Transverse colon (tissue), 4 donors: ENCODE data around the gene ACSF3. TPM values are rescaled to one million over a fixed set of nuclear protein-coding genes. Genes with fewer than 3 reads are reported as not detected.

Source experiments
- DNase-seq: peaks from one replicate; pipeline ENCODE4 v3.0.0-alpha.2; 2019
- H3K27ac ChIP-seq, 4 donors: fragments of 200-600 bp; sonication (generic); 2 replicates each; pipeline ENCODE4 v1.5.1; 2016 to 2018; ENCODE audit warnings: inconsistent platforms in 4 of 4
- H3K27me3 ChIP-seq: fragments of 200-600 bp; sonication (generic); 2 replicates; pipeline ENCODE4 v1.5.1; 2017; ENCODE audit warnings: inconsistent platforms
- H3K36me3 ChIP-seq, 4 donors: fragments of 200-600 bp; sonication (generic); 2 replicates each; pipeline ENCODE4 v1.5.1; 2017 to 2019; ENCODE audit warnings: inconsistent platforms in 4 of 4
- H3K4me1 ChIP-seq, 4 donors: fragments of 200-600 bp; sonication (generic); 2 replicates each; pipeline ENCODE4 v1.5.1; 2017 to 2020; ENCODE audit warnings: inconsistent platforms in 4 of 4
- H3K4me3 ChIP-seq, 4 donors: fragments of 200-600 bp; sonication (generic); 1 replicate in 1 of 4; 2 replicates in 3 of 4; pipeline versions ENCODE4 v1.5.1 to v1.6.1; 2017 to 2019; ENCODE audit warnings: inconsistent platforms in 4 of 4
- H3K9me3 ChIP-seq, 2 donors: fragments of 200-600 bp; sonication (generic); 2 replicates each; pipeline ENCODE4 v1.5.1; 2017 to 2019; ENCODE audit warnings: inconsistent platforms in 2 of 2
- CTCF ChIP-seq, 5 experiments: fragments of 200-600 bp in 3 of 5; fragments of 450-650 bp in 2 of 5; sonication (generic) in 3 of 5; IDR thresholded peaks; 1 replicate in 2 of 5; 2 replicates in 3 of 5; pipeline ENCODE4 v1.5.1; 2016 to 2017; ENCODE audit warnings: antibody characterized with exemption in 5 of 5, inconsistent platforms in 3 of 5, mild to moderate bottlenecking in 2 of 5, moderate library complexity in 1 of 5
- EP300 ChIP-seq: sonication (generic); formaldehyde crosslinking; IDR thresholded peaks from one replicate; pipeline ENCODE4 v1.6.1; 2017; ENCODE audit warnings: antibody characterized with exemption, low read depth
- POLR2A ChIP-seq: fragments of 450-650 bp; IDR thresholded peaks from one replicate; pipeline ENCODE4 v1.6.1; 2016; ENCODE audit warnings: antibody characterized with exemption, mild to moderate bottlenecking, moderate library complexity
- POLR2AphosphoS5 ChIP-seq, 3 donors: sonication (generic); formaldehyde crosslinking; IDR thresholded peaks; one replicate each; pipeline ENCODE4 v1.6.1; 2016; ENCODE audit warnings: antibody characterized with exemption in 3 of 3
- WGBS, 2 donors: methylation state at CpG; one replicate each; pipeline ENCODE4 v1.1.5; 2018; ENCODE audit warnings: low coverage in 1 of 2; 5-methylcytosine and 5-hydroxymethylcytosine counted together
- in situ Hi-C, 4 donors: fragments of 200-750 bp; cut with MboI; loops; one replicate each; pipeline versions ENCODE4 v1.15.0 to v1.15.1; 2017; ENCODE audit warnings: low sequenced_read_pairs in 3 of 4, low pct_ligation_motif_present in 1 of 4, low pct_unique_long_range_greater_than_20kb in 1 of 4
- intact Hi-C: fragments of 100-400 bp; cut with DNase I; formaldehyde crosslinking; loops from one replicate; pipeline ENCODE4 v1.15.1; 2023; ENCODE audit warnings: low total_unique reads
- total RNA-seq, 4 donors: library from RNA; depleted of rRNA; stranded (reverse); fragments of >200 nt; gene quantifications; one replicate each; pipeline ENCODE4 v1.1.0, GENCODE V29; 2016

Gene ACSF3
- total RNA-seq, 4 donors from 2014 or later: 54.5 to 120 (median 75.8) TPM

GRCh38 chr16:89078172-89078571 is 15.5 kb upstream of the ACSF3 start:
- H3K4me3 ChIP-seq: no peak overlapping the region
- intact Hi-C loops (no loop called here), in situ Hi-C loops (no loop called here)
- DNase-seq: no peak
- 82 to 83% methylated on average over 4 to 8 of the region's 8 CpGs for WGBS, 2 donors
- H3K4me1 ChIP-seq: no peaks in the 10 kb centered on the region
- H3K27me3 ChIP-seq: no peaks in the 10 kb centered on the region
- no peak for TF ChIP-seq EP300
- TF ChIP-seq POLR2A: no peak
- no peak for TF ChIP-seq POLR2AphosphoS5 (IDR thresholded peaks at IDR 0.05)
- no peak for TF ChIP-seq CTCF (IDR thresholded peaks at IDR 0.05)
- H3K9me3 ChIP-seq: no peaks in the 10 kb centered on the region
- H3K36me3 ChIP-seq: no peaks in the 10 kb centered on the region
- H3K27ac ChIP-seq: no peak overlapping the region

DNA sequence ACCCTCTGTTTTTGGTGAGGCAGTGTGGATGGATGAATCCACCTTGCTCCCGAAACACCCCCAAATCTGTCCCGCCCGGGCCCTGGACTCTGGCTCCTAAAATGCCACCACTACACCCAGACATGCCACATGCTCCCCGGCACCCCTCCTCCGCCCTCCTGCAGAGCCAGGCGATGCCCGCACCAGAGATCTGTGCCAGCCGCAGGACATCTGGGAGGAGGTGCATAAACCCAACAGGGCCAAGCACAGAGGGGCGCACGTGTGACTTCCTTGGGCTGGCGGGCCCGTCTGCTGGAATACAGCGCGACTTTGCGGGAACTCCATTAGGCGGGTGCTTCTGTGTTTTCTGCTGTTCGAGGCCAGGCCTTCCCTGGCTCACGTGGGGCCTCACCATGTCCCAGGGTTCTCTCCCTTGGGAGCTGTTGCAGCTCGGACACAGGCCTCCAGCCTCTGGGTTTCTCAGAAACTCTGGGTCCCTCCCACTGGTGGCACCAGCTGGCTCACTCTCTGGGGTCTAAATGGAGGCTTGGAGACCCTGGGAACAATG is 14.1 kb upstream of the ACSF3 start:
- Histone ChIP-seq H3K4me1 (no peaks in the 10 kb centered on the region), H3K4me3 (no peak overlapping the region), H3K36me3 (no peaks in the 10 kb centered on the region), H3K27ac (no peak overlapping the region), H3K27me3 (no peaks in the 10 kb centered on the region), H3K9me3 (no peaks in the 10 kb centered on the region)
- WGBS, 2 donors: 88% methylated on average over 19 of the region's 19 CpGs; no CpG with 5 or more reads in 1 of the 2 donors
- in situ Hi-C loops (no loop called here), intact Hi-C loops (no loop called here)
- no peak for TF ChIP-seq CTCF (IDR thresholded peaks at IDR 0.05)
- DNase-seq: no peak

DNA sequence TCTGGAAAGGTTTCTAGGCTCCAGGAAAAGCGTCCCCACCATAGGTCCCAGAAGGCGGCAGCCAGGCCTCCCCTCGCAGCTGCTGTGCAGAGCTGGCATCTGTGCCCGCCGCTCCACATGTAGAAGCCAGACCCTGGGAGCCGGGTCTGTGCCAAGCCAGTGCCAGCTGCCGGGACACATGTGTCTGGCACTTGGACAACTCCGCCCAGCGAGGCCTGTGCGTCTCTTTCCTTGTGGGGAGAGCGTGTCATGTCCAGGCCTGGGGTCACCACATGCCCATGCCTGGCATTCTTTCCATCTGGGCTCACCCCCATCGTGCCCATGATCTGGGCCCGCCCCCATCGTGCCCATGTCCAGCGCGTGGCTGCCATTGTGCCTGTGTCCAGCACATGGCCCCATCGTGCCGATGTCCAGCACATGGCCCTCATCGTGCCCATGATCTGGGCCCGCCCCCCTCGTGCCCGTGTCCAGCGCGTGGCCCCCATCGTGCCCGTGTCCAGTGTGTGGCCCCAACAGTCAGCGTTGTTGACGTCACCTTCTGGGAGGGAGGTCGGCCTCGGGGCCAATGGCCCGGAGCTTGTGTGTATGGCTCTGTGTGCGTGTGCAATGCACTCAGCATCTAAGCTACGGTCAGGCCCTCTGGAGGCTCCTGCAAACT is 13.3 kb upstream of the ACSF3 start:
- no peak for DNase-seq
- Histone ChIP-seq H3K4me1 (no peaks in the 10 kb centered on the region), H3K27me3 (no peaks in the 10 kb centered on the region), H3K27ac (no peak overlapping the region), H3K4me3 (no peak overlapping the region), H3K36me3 (no peaks in the 10 kb centered on the region), H3K9me3 (no peaks in the 10 kb centered on the region)
- in situ Hi-C loops (no loop called here), intact Hi-C loops (no loop called here)
- 92 to 100% methylated on average over 5 to 32 of the region's 33 CpGs for WGBS, 2 donors
- TF ChIP-seq POLR2AphosphoS5 (IDR thresholded peaks at IDR 0.05) (no peak), EP300 (no peak)

- H3K36me3 ChIP-seq: no peaks in the 10 kb centered on the region
- in situ Hi-C loops (no loop called here), intact Hi-C loops (no loop called here)
- no peak overlapping the region for H3K4me3 ChIP-seq
- H3K27ac ChIP-seq: no peak overlapping the region
- H3K9me3 ChIP-seq: no peaks in the 10 kb centered on the region
- TF ChIP-seq POLR2A (no peak), CTCF (IDR thresholded peaks at IDR 0.05) (no peak), POLR2AphosphoS5 (IDR thresholded peaks at IDR 0.05) (no peak), EP300 (no peak)
- DNase-seq: no peak
- no peaks in the 10 kb centered on the region for H3K27me3 ChIP-seq
- 86% methylated on average over 13 of the region's 13 CpGs; no CpG with 5 or more reads in 1 of the 2 donors for WGBS, 2 donors
- no peaks in the 10 kb centered on the region for H3K4me1 ChIP-seq
Observed at GRCh38 chr16:89081556-89081955, 12.1 kb upstream of the ACSF3 start.

DNA sequence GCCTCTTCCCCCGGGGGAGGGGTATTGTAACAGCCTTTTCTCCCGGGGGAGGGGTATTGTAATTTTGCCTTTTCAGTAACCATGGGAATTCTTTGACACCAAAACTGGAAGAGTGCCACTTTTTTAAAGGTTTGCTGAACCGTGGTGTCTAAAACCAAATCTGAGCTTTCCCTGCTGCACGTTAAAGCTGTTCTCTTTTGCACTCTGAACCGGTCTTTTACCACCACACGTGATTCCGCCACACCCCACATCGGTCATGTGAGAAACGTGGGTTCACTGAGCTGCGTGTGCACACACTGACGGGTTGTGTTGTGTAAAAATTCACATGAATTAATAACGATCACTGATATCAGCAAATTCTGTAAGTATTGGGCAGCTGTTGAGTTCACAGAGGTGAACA is 9.2 kb upstream of the ACSF3 start:
- H3K36me3 ChIP-seq: no peaks in the 10 kb centered on the region
- 30 to 39% methylated on average over 2 to 12 of the region's 12 CpGs for WGBS, 2 donors
- in situ Hi-C loops (no loop called here), intact Hi-C loops (no loop called here)
- DNase-seq: peak; percentile 80
- no peak overlapping the region for H3K27ac ChIP-seq
- no peaks in the 10 kb centered on the region for H3K4me1 ChIP-seq
- TF ChIP-seq POLR2AphosphoS5 (IDR thresholded peaks at IDR 0.05) (peak in 1 of 3 donors; percentile 34), CTCF (IDR thresholded peaks at IDR 0.05) (no peak)
- H3K4me3 ChIP-seq: no peak overlapping the region
- H3K9me3 ChIP-seq: no peaks in the 10 kb centered on the region
- peaks cover 18% of the 10 kb centered on the region for H3K27me3 ChIP-seq
